ENCODE measurements around the gene CNOT6. TPM values are rescaled to one million over a fixed set of nuclear protein-coding genes. Genes with fewer than 3 reads are reported as not detected.

The CNOT6 gene
- total RNA-seq, 3 donors from 2014 or later, result 29.5 to 33.0 (median 30.4) TPM

DNA sequence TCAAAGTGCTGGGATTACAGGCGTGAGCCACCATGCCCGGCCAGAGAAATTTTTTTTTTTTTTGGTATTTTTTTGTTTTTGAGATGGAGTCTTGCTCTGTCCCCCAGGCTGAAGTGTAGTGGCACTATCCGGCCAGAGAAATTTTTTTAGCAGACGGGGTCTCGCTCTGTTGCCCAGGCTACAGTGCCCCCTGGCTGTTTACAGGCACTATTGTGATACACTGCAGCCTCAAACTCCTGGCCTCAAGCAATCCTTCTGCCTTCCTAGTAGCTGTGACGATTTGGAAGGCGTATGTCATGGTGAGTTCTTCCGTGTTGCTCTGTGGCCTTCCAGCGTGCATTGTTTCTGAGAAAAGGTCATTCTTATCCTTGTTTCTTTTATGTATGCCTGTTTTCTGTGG, 47.5 kb downstream of the CNOT6 start:
- Mint-ChIP-seq H3K4me3 (no peak overlapping the region), H3K36me3 (ENCODE audit: insufficient read depth) (peaks cover 32% of the 10 kb centered on the region), H3K4me1 (ENCODE audit: low read depth) (peaks cover 15% of the 10 kb centered on the region), H3K27me3 (ENCODE audit: low read depth) (no peaks in the 10 kb centered on the region), H3K9me3 (no peaks in the 10 kb centered on the region)
- DNase-seq, result no peak
- ATAC-seq, result no peak

DNA sequence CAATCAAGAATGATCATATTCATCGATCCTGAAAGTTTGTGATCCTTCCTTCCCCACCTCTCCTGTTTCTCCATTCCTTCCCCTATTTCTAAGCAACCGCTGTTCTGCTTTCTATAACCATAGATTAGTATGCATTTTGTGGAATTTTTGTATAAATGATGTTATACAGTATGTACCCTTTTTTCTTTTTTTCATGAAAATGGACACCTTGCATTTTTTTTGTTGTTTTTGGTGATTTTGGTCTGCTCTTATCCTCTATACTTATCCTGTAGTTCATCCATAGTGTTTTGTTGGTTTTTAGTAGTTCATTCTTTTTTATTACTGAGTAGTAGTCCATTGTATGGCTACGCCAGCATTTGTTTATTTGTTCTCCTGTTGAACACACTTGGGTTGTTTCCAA, 51.1 kb downstream of the CNOT6 start:
- ATAC-seq, result no peak
- DNase-seq, result no peak
- Mint-ChIP-seq H3K9me3 (no peaks in the 10 kb centered on the region), H3K4me1 (ENCODE audit: low read depth) (peaks cover 15% of the 10 kb centered on the region), H3K27me3 (ENCODE audit: low read depth) (no peaks in the 10 kb centered on the region), H3K36me3 (ENCODE audit: insufficient read depth) (peaks cover 29% of the 10 kb centered on the region), H3K4me3 (no peak overlapping the region)

DNA sequence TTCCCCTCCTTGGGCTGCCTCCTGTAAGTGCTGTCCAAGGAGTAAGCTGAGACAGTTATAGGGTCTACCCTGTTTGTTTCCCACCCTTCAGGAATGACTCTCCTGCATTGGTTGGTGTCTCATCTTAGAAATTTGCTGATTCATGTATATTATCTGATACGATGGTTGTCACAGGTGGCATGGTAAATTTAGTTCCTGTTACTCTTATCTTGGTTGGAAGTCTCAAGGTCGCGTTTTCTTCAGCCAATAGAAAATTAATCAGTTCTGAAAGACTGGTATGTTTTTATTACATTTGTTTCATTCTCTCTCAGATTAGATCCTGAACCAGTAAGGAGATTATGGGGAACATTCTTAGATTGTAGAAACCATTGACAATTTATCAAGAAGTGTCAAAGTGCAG, 54.4 kb downstream of the CNOT6 start:
- no peak for ATAC-seq
- peaks cover 10% of the 10 kb centered on the region for H3K4me1 Mint-ChIP-seq (ENCODE audit: low read depth)
- DNase-seq, result no peak
- H3K36me3 Mint-ChIP-seq (ENCODE audit: insufficient read depth), result peaks cover 43% of the 10 kb centered on the region
- no peaks in the 10 kb centered on the region for H3K27me3 Mint-ChIP-seq (ENCODE audit: low read depth)
- H3K9me3 Mint-ChIP-seq, result no peaks in the 10 kb centered on the region
- no peak overlapping the region for H3K4me3 Mint-ChIP-seq

DNA sequence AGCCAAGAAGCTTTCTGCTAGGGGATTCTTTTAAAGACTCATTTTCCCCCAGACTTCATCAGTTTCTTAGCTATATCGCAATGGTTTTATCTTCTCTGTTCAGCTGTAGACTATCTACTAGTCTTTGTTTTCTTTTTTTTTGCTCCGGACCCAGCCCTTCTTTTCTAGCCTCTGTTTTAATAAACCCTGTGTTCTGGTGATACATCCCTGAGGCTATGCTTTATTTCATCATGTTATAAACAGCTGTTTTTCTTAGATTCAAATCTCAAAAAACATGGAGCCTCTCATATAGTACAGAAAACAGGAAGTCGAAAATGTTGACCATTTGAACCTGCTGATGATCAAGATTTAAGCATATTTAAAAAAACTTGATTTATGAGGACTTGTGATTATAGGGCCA, 59.4 kb downstream of the CNOT6 start:
- H3K27me3 Mint-ChIP-seq (ENCODE audit: low read depth), result no peaks in the 10 kb centered on the region
- no peak for DNase-seq
- peaks cover 44% of the 10 kb centered on the region for H3K36me3 Mint-ChIP-seq (ENCODE audit: insufficient read depth)
- no peaks in the 10 kb centered on the region for H3K9me3 Mint-ChIP-seq
- H3K4me1 Mint-ChIP-seq (ENCODE audit: low read depth), result peaks cover 10% of the 10 kb centered on the region
- no peak for ATAC-seq
- H3K4me3 Mint-ChIP-seq, result no peak overlapping the region

DNA sequence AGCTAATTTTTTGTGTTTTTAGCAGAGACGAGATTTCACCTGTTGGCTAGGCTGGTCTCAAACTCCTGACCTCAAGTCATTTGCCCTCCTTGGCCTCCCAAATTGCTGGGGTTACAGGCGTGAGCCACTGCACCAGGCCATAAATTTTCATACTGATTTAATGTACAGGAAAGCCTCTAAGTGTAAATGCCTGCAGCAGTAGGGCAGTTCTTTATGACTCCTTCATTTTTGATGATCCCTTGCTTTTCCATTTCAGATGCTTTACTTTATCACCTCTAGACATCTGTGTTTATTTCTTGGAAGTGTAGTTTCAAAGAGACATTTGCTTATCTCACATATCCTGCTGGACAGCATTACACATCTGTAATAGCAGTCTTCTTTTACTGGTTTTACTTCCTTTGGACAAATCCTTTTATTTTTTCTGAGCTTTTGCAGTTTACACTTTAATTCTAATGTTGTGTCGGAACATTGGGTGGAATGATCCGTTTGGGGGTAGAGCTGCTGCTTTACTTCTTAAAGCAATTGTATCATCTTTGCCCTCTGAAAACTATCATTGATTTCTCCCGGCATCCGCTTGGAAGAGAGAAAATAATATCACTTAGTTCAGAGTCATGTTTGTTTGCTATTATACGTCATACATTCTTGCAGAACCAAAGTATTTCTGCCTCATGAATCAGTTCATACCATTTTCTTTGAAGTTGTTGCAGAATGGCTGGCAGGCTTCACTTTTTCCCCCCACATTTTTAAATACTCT, 61.2 kb downstream of the CNOT6 start:
- peaks cover 45% of the 10 kb centered on the region for H3K36me3 Mint-ChIP-seq (ENCODE audit: insufficient read depth)

DNA sequence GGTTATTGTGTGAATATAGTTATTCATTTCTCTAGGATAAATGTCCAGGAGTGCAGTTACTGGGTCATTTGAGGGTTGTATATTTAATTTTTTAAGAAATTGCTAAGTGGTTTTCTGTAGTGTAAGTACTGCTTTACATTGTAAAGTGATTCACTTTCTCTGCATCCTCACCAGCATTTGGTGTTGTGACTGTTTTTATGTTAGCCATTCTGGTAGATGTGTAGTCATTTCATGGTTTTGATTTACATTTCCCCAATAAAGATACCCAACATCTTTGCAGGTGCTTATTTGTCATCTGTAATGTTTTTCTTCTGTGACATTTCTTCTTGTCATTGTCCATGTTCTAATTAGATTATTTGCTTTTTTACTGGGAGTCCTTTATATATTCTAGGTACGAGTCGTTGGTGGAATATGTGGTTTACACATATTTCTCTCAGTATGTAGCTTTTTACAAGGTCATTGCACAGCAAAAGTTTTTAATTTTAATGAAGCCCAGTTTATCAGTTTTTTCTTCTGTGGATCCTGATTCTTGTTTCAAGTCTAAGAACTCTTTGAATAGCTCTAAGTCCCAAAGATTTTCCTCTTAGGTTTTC, 63.1 kb downstream of the CNOT6 start:
- Mint-ChIP-seq H3K4me1 (ENCODE audit: low read depth) (peaks cover 24% of the 10 kb centered on the region), H3K36me3 (ENCODE audit: insufficient read depth) (peaks cover 48% of the 10 kb centered on the region)
- ATAC-seq, result peak; percentile 65 to 85

More for the DNA sequence above, 61.2 kb downstream of the CNOT6 start:
- Mint-ChIP-seq H3K9me3 (no peaks in the 10 kb centered on the region), H3K27me3 (ENCODE audit: low read depth) (no peaks in the 10 kb centered on the region), H3K4me1 (ENCODE audit: low read depth) (peaks cover 14% of the 10 kb centered on the region), H3K4me3 (no peak overlapping the region)
- ATAC-seq, result no peak
- no peak for DNase-seq

DNA sequence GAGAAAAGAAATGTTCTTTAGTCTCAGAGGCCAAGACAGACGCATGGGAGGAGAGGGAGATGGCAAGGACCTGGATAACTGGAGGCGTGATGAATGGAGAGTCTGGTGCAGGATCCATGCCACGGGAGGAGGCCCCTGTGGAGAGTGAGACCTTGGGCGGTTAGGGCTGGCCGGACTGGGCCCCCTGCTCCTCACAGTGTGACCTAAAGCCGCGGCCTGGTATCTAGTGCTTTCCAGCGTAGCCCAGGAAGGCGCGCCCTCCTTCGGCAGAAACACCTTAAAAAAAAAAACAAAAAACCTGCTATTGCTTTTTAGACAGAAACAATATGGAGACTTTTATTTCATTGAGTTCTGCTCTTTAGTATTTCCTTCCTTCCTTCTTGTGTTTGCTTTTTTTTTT, 64.1 kb downstream of the CNOT6 start:
- DNase-seq (no peak), ATAC-seq (no peak)
- Mint-ChIP-seq H3K36me3 (ENCODE audit: insufficient read depth) (peaks cover 42% of the 10 kb centered on the region), H3K9me3 (no peaks in the 10 kb centered on the region), H3K4me1 (ENCODE audit: low read depth) (peaks cover 29% of the 10 kb centered on the region), H3K4me3 (no peak overlapping the region), H3K27me3 (ENCODE audit: low read depth) (no peaks in the 10 kb centered on the region)

More for the DNA sequence above, 63.1 kb downstream of the CNOT6 start:
- H3K4me3 Mint-ChIP-seq, result no peak overlapping the region
- H3K27me3 Mint-ChIP-seq (ENCODE audit: low read depth), result no peaks in the 10 kb centered on the region
- no peak for DNase-seq
- H3K9me3 Mint-ChIP-seq, result no peaks in the 10 kb centered on the region

DNA sequence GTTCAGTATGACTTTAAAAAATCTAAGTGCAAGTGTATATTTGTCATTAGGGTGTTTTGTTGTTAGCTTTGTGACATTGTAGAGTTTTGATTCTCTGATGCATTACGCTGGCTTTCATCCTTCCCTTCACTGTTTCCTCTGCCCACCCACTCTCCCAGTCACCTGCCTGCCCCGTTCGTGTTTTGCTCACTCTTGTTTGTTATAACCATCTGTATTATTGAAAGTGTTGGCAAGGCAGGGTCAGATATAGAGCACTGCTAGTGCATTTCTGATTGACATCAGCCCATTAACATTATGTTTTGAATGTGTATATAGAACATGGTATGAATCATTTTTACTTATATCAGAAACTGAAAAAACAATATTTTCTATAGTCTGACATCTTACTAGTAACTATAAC, 69.8 kb downstream of the CNOT6 start:
- DNase-seq (no peak), ATAC-seq (peak; percentile 73 to 76)
- no peak overlapping the region for H3K4me3 Mint-ChIP-seq
- peaks cover 43% of the 10 kb centered on the region for H3K36me3 Mint-ChIP-seq (ENCODE audit: insufficient read depth)
- no peaks in the 10 kb centered on the region for H3K9me3 Mint-ChIP-seq
- H3K27me3 Mint-ChIP-seq (ENCODE audit: low read depth), result no peaks in the 10 kb centered on the region
- peaks cover 26% of the 10 kb centered on the region for H3K4me1 Mint-ChIP-seq (ENCODE audit: low read depth)

DNA sequence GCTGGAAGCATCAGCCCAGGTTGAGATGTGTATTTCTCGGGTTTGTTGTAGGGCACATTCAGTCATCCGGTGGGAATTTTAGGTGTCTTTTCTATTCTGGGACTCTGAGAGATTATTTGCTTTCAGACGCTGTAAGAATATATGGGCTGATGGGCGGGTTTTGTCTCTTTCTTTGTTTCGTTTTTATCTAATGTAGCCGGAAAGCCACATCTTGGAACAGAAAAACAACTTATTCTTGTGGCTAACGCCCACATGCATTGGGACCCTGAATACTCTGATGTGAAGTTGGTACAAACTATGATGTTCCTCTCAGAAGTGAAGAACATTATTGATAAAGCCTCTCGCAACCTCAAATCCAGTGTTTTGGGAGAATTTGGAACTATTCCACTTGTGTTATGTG, 74.7 kb downstream of the CNOT6 start:
- H3K4me1 Mint-ChIP-seq (ENCODE audit: low read depth), result peaks cover 2% of the 10 kb centered on the region
- DNase-seq (no peak), ATAC-seq (peak; percentile 41 to 47)
- H3K36me3 Mint-ChIP-seq (ENCODE audit: insufficient read depth), result peaks cover 41% of the 10 kb centered on the region
- H3K4me3 Mint-ChIP-seq, result no peak overlapping the region
- no peaks in the 10 kb centered on the region for H3K27me3 Mint-ChIP-seq (ENCODE audit: low read depth)
- H3K9me3 Mint-ChIP-seq, result no peaks in the 10 kb centered on the region

DNA sequence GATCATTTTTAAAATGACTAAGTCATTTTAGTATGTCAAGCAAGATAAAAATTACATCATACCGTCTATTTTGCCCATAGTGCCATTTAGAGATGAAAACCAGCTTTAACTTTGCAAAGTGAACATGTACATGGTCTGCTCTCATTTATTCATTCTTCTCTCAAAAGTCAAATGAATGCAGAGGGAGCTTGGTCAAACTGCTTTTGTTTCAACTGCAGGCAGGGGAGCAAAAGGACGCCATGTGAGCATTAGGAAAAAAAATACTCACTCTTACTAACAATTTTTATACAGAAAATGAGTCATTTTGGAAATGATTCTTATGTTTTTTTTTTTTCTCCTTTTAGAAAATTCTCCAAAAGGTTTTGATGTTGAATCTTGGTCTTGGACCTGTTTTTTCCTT, 81.4 kb downstream of the CNOT6 start:
- Mint-ChIP-seq H3K27me3 (ENCODE audit: low read depth) (no peaks in the 10 kb centered on the region), H3K36me3 (ENCODE audit: insufficient read depth) (peaks cover 42% of the 10 kb centered on the region)

DNA sequence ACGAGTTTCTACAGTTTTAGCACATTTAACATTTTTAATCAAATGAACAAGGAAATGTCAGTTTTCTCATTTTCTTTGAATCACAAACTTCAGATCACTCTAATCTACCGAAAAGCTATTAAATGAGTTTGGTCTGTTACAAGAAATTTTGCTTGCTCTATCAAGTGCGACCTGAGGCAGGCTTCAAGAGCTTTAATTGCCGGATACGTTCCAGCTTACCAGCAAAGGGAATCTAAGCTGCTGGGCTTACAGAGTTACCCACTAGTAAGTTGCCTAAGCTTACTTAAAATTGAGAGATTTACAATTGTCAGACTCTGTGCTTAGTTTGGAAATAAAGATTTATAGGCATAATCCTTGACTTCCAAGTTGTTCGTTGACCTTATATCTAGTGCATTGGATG, 86.5 kb downstream of the CNOT6 start:
- peaks cover 2% of the 10 kb centered on the region for H3K27me3 Mint-ChIP-seq (ENCODE audit: low read depth)
- no peaks in the 10 kb centered on the region for H3K4me1 Mint-ChIP-seq (ENCODE audit: low read depth)
- DNase-seq, result no peak
- no peak for ATAC-seq
- H3K9me3 Mint-ChIP-seq, result no peaks in the 10 kb centered on the region
- peaks cover 16% of the 10 kb centered on the region for H3K36me3 Mint-ChIP-seq (ENCODE audit: insufficient read depth)
- no peak overlapping the region for H3K4me3 Mint-ChIP-seq

More for the DNA sequence above, 81.4 kb downstream of the CNOT6 start:
- no peaks in the 10 kb centered on the region for H3K9me3 Mint-ChIP-seq
- ATAC-seq (peak in 1 of 2 donors; percentile 52), DNase-seq (no peak)
- no peak overlapping the region for H3K4me3 Mint-ChIP-seq
- no peaks in the 10 kb centered on the region for H3K4me1 Mint-ChIP-seq (ENCODE audit: low read depth)

DNA sequence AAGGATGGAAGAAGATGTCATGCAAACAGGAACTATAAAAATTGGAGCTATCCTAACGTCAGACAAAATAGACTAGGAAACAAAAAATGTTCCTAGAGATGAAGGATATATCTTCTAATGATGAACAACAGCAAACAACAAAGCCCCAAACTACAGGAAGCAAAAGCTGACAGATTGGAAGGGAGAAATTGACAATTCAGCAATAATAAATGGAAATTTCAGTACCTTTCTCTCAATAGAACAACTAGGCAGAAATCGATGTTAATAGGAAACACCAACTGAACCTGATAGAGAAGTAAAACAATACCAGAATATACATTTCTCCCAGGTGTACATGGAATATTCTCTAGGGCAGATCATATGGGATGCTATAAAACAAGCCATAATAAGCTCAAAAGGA, 89.6 kb downstream of the CNOT6 start:
- peaks cover 7% of the 10 kb centered on the region for H3K27me3 Mint-ChIP-seq (ENCODE audit: low read depth)
- H3K4me1 Mint-ChIP-seq (ENCODE audit: low read depth), result no peaks in the 10 kb centered on the region
- no peaks in the 10 kb centered on the region for H3K9me3 Mint-ChIP-seq
- H3K36me3 Mint-ChIP-seq (ENCODE audit: insufficient read depth), result no peaks in the 10 kb centered on the region
- ATAC-seq (no peak), DNase-seq (no peak)
- H3K4me3 Mint-ChIP-seq, result no peak overlapping the region

DNA sequence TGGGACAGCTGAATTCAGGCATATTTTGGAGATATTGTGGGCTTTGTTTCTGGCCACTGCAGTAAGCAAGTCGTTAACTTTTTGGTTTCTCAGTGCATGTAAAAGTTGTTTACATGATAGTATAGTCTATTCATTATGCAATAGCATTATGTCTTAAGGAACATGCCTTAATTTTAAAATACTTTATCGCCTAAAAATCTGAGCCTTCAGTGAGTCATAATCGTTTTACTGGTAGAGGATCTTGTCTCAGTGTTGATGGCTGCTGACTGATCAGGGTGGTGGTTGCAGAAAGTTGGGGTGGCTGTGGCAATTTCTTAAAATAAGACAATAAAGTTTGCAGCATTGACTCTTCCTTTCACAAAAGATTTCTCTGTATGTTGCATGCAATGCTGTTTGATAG, 92.0 kb downstream of the CNOT6 start:
- Mint-ChIP-seq H3K4me3 (no peak overlapping the region), H3K36me3 (ENCODE audit: insufficient read depth) (no peaks in the 10 kb centered on the region), H3K27me3 (ENCODE audit: low read depth) (peaks cover 20% of the 10 kb centered on the region), H3K9me3 (no peaks in the 10 kb centered on the region), H3K4me1 (ENCODE audit: low read depth) (no peaks in the 10 kb centered on the region)
- ATAC-seq (no peak), DNase-seq (no peak)

DNA sequence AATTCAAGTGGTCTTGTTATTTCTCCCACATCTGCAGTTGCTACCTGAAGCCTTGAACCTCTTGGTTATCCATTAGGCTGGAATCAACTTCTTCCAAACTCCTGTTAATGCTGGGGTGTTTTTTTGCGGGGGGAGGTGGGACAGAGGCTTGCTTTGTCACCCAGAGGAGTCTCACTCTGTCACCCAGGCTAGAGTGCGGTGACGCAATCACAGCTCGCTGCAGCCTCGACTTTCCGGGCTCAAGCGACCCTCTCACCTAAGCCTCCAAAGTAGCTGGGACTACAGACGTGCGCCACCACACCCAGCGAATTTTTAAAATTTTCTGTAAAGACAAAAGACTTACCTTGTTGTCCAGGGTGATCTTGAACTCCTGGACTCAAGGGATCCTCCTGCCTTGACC, 92.7 kb downstream of the CNOT6 start:
- Mint-ChIP-seq H3K27me3 (ENCODE audit: low read depth) (peaks cover 20% of the 10 kb centered on the region), H3K36me3 (ENCODE audit: insufficient read depth) (no peaks in the 10 kb centered on the region)

More for the DNA sequence above, 92.7 kb downstream of the CNOT6 start:
- Mint-ChIP-seq H3K4me1 (ENCODE audit: low read depth) (no peaks in the 10 kb centered on the region), H3K9me3 (no peaks in the 10 kb centered on the region), H3K4me3 (no peak overlapping the region)
- ATAC-seq, result no peak
- no peak for DNase-seq
